Measurements from ENCODE around the gene MCUR1. TPM values are rescaled to one million over a fixed set of nuclear protein-coding genes. Genes with fewer than 3 reads are reported as not detected.
A peak's percentile ranks its signal among the peaks of the same experiment; 100 is the strongest.

MCUR1 gene
- total RNA-seq, 2 donors from 2014 or later = 21.1 to 40.8 TPM

DNA sequence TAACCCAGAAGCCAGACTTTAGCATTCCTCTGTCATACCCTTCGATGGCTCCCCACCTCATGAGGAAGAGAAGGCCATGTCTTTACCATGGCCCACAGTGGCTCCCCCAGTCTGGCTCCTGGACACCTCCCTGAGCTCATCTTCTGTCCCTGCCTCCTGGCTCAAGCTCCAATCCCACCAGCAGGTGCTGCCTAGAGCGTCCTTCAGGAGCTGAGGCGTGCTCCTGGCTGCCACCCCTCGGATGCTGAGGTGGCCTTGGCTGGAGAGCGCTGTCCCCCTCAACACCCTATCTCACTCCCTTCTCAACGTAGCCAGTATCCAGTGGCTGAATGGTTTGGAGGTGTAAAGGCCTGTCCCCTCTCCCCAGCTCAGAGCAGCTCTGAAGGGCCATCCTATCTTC lies 55.3 kb downstream of the MCUR1 start:
- H3K27me3 Mint-ChIP-seq = no peaks in the 10 kb centered on the region
- H3K27ac Mint-ChIP-seq = peak overlapping the region; percentile 7
- no peak for ATAC-seq (replicated peaks)
- peaks cover 23% of the 10 kb centered on the region for H3K4me1 Mint-ChIP-seq
- no peaks in the 10 kb centered on the region for H3K36me3 Mint-ChIP-seq (ENCODE audit: low read depth)
- H3K9me3 Mint-ChIP-seq = no peaks in the 10 kb centered on the region
- H3K4me3 Mint-ChIP-seq = no peak overlapping the region

DNA sequence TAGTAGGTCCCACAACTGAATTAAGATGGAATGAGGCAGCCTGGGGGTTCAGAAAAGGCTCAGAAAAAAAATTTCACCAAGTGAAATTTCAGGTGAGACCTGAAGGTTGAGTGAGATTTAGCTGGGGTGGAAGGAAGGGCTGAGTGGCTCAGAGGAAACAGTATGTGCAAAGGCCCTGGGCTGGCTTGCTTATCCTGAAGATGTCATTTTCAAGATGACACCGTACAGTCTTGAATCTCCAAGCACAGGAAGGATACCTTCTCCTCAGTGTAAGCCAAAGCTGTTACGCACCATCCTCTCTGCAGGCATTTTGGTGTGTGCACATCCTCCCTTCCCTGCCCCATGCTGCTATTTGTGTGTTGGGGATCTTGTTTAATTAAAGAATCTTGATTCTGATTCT lies 59.7 kb downstream of the MCUR1 start:
- H3K27ac Mint-ChIP-seq = peak overlapping the region; percentile 49
- no peaks in the 10 kb centered on the region for H3K9me3 Mint-ChIP-seq
- no peaks in the 10 kb centered on the region for H3K36me3 Mint-ChIP-seq (ENCODE audit: low read depth)
- ATAC-seq (replicated peaks) = no peak
- H3K27me3 Mint-ChIP-seq = no peaks in the 10 kb centered on the region
- H3K4me1 Mint-ChIP-seq = no peaks in the 10 kb centered on the region
- no peak overlapping the region for H3K4me3 Mint-ChIP-seq

DNA sequence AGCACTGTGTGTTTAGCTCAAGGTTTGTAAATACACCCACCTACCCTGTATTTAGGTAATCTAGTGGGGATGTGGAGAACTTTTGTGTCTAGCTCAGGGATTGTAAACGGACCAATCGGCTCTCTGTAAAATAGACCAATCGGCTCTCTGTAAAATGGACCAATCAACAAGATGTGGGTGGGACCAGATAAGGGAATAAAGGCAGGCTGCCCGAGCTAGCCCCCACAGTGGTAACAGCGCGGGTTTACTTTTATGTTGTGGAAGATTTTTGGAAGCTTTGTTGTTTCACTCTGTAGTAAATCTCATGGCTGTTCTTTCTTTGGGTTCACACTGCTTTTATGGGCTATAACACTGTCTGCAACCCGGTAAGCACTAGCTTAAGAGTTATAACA lies 70.6 kb downstream of the MCUR1 start:
- H3K36me3 Mint-ChIP-seq (ENCODE audit: low read depth) = no peaks in the 10 kb centered on the region
- H3K4me3 Mint-ChIP-seq = no peak overlapping the region
- no peaks in the 10 kb centered on the region for H3K27me3 Mint-ChIP-seq
- H3K9me3 Mint-ChIP-seq = no peaks in the 10 kb centered on the region
- peaks cover 15% of the 10 kb centered on the region for H3K4me1 Mint-ChIP-seq
- no peak for ATAC-seq (replicated peaks)
- no peak overlapping the region for H3K27ac Mint-ChIP-seq

DNA sequence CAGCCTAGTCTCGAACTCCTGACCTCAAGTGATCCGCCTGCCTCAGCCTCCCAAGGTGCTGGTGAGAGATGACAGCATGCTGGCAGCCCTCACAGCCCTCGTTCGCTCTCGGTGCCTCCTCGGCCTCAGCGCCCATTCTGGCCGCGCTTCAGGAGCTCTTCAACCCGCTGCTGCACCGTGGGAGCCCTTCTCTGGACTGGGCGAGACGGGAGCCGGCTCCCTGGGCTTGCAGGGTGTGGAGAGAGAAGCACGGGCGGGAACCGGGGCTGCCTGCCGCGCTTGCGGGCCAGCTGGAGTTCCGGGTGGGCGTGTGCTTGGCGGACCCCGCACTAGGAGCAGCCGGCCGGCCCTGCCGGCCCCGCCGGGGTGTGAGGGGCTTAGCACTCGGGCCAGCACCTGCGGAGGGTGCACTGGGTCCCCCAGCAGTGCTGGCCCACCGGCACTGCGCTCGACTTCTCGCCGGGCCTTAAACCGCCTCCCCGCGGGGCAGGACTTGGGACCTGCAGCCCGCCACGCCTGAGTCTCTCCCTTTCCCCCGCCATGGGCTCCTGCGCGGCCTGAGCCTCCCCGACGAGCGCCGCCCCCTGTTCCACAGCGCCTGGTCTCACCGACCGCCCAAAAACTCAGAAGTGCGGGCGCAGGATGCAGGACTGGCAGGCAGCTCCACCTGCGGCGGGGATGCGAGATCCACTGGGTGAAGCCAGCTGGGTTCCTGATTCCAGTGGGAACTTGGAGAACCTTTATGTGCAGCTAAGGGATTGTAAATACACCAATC lies 71.2 kb downstream of the MCUR1 start:
- Mint-ChIP-seq H3K4me3 (no peak overlapping the region), H3K36me3 (ENCODE audit: low read depth) (no peaks in the 10 kb centered on the region), H3K9me3 (no peaks in the 10 kb centered on the region), H3K27me3 (no peaks in the 10 kb centered on the region), H3K27ac (no peak overlapping the region), H3K4me1 (peaks cover 9% of the 10 kb centered on the region)
- no peak for ATAC-seq (replicated peaks)

DNA sequence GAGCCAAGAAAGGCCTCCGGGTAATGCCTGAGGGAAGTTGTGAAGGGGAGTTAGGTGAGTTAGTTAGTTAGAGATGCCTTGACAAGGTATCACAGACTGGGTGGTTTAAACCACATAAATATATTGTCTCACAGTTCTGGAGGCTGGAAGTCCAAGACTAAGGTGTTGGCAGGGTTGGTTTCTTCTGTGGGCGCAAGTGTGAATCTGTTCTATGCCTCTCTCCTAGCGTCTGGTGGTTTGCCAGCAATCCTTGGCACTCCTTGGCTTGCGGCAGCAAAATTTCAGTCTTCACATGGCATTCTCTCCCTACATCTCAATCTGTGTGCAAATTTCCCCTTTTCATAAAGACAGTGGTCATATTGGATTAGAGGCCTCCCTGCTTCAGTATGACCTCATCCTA lies 73.0 kb downstream of the MCUR1 start:
- no peak for ATAC-seq (replicated peaks)
- Mint-ChIP-seq H3K36me3 (ENCODE audit: low read depth) (no peaks in the 10 kb centered on the region), H3K27me3 (no peaks in the 10 kb centered on the region), H3K4me1 (no peaks in the 10 kb centered on the region), H3K4me3 (no peak overlapping the region), H3K9me3 (no peaks in the 10 kb centered on the region), H3K27ac (no peak overlapping the region)

Other genes starting within 250 kb of the MCUR1 start
- gene SIRT5, start 240.0 kb downstream of the MCUR1 start, total RNA-seq = 1 to 10 TPM; 6.6 to 8.9 TPM
- gene NOL7, start 199.2 kb downstream of the MCUR1 start, total RNA-seq = 10 to 100 TPM; 50.4 to 92.5 TPM
- gene RANBP9, start 102.7 kb downstream of the MCUR1 start, total RNA-seq = 10 to 100 TPM; 57.3 to 68.2 TPM
- not detected for gene RNF182, start 110.4 kb upstream of the MCUR1 start, total RNA-seq

Measured in activated T-helper 17 cell treated with anti-CD3 and anti-CD28 coated beads, Interleukin-2, amount 50 U/mL, for 72 hours (primary cell).